ENCODE results near the gene TALDO1.
A peak's percentile ranks its signal among the peaks of the same experiment; 100 is the strongest.

The TALDO1 gene

DNA sequence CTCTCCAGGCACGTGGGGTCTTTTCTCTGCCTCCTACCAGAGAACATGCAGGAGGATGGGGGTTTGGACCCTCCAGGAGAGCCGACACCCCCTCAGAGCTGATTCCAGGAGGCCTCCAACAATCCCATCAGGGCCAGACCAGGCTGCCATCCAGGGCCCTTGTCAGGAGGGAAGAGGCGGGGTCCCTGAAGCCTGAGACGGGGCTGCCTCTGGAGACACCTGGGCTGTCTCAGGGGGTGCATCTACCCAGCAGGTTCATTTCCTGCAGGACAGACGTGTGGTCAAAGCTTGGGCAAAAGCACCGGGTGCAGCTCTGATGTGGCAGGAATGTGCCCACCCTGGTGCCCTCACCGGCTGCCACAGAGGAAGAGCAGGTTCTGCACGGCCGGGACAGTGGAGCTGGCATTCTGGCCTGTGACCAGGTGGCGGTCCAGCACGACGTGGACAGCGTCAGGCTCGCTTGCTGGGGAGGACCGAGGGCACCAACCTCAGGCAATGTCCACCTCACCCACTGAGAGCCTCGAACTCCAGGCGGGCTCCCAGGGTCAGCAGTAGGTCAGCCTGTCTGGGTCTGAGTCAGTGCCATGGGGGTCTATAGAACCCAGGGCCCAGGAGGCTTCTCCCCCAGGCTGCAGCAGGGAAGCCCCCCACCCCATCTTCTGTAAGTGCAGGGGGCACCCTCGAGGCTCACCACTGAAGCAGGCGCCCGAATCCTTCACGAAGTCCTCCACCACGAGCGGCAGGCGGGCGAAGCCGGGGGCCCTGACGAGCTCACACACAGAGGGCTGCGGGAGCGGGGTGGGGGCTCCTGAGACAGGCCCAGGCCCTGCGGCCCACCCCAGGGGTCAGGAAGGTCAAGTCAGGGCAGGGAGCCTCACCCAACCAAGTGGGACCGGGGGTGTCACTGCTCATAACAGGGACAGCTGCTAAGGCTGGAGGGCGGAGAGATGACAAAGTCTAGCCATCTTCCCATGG is 23.7 kb downstream of the TALDO1 start:
- DNase-seq: no peak

GRCh38 chr11:771617-772204 is 24.4 kb downstream of the TALDO1 start:
- no peak for DNase-seq

- no peak for DNase-seq
Measured at GRCh38 chr11:772429-773390, 25.4 kb downstream of the TALDO1 start.

DNA sequence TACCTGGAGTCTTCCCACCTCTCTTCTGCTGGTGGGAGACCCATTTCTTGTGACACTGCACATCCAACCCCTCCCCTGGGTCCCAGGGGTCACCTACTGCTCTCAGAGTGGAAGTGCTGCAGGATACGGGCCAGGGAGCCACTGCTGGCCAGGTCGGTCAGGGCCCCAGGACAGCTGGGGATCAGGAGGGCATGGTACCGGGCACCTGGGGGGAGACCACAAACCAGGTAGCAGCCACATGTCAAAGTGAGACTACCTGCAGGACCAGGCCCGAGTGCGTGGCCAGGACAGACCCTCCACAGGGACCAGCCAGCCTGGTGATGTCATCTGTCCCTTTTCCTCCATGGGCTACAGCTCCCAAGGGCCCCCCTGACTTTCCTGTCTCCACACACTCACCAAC is 26.2 kb downstream of the TALDO1 start:
- no peak for DNase-seq

GRCh38 chr11:773830-774229 is 26.6 kb downstream of the TALDO1 start:
- no peak for DNase-seq

GRCh38 chr11:774873-775592 is 27.8 kb downstream of the TALDO1 start:
- no peak for DNase-seq

GRCh38 chr11:776263-776560 is 28.9 kb downstream of the TALDO1 start:
- DNase-seq: no peak

DNA sequence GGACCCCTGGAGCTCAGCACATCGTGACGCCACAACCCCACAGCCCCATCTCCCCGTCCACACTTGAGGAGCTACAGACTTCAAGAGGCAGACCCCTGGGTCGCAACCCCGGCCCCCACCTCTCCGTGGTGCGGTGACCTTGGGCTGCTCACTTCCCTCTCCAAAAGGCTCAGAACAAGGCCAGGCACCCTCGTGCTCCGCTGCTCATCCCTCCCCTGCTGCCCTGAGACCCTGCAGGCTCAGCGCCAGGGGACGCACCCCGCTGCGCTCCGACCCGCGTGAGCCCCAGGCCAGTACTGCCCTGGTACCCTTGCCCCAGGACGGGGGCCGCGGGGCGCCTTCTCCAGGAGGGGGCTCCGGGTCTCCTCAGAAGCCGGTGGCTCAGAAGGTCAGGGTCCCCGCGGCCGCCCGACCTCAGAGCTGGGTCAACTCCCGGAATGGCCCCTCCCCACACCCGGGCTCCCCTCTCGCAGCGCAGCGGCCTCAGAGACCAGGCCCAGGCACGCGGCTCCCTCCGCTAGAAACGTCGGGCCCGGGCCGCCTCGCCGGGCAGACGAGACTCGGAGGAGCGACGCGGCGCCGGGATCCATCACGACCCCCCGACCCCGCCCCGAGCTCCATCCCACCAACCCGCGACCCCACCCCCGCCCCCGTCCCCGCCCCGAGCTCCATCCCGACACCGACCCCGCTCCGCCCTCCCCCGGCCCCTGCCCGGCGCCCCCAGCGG is 29.5 kb downstream of the TALDO1 start:
- DNase-seq: peak; percentile 49

DNA sequence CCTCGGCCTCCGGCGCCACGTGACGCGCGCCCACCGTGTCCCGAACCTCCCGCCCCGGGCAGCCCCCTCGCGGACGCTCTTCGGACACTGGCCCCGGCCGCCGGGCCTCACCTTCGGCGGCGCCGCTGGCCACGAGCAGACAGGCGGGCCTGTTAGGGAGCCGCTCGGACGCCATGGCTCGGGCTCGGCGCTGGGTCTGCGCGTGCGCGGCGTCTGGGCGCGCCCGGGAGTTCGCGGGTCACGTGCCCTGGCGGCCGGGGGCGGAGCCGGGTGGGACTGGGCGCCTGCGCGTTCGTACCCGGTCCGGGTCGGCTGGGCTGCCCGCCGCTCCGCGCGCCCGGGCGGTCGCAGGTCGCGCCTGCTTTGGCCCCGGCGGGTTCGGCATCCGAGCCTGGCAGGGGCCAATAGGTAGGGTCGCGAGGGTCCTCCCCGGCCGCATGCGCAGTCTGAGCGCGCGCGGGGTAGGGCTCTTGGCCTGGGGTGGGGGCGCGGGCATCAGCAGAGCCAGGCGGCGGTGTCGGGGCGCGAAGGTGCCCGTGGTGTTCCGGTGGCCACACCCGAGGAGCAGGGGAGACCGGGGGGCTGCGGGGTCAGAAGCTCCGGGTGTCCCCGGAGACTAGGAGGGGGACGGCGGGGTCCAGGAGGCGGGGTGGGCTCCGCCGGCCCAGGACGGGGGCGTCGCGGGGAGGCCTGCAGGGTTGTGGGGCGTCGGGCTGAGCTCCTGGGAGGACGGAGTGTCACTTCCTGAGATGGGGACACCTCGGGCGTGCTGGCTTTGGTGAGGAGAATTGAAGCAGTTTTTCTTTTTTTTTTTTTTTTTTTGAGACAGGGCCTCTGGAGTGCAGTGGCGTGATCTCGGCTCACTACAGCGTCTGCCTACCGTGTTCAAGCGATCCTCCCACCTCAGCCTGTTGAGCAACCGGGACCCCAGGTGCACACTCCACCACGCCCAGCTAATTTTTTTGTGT is 30.3 kb downstream of the TALDO1 start, which contains the start of gene GATD1:
GATD1 (minus strand) TSS at position 200 of the 968 bp plus-strand sequence; CDS start at position 175, 25 bp downstream.
- peak; percentile 92 for DNase-seq

DNA sequence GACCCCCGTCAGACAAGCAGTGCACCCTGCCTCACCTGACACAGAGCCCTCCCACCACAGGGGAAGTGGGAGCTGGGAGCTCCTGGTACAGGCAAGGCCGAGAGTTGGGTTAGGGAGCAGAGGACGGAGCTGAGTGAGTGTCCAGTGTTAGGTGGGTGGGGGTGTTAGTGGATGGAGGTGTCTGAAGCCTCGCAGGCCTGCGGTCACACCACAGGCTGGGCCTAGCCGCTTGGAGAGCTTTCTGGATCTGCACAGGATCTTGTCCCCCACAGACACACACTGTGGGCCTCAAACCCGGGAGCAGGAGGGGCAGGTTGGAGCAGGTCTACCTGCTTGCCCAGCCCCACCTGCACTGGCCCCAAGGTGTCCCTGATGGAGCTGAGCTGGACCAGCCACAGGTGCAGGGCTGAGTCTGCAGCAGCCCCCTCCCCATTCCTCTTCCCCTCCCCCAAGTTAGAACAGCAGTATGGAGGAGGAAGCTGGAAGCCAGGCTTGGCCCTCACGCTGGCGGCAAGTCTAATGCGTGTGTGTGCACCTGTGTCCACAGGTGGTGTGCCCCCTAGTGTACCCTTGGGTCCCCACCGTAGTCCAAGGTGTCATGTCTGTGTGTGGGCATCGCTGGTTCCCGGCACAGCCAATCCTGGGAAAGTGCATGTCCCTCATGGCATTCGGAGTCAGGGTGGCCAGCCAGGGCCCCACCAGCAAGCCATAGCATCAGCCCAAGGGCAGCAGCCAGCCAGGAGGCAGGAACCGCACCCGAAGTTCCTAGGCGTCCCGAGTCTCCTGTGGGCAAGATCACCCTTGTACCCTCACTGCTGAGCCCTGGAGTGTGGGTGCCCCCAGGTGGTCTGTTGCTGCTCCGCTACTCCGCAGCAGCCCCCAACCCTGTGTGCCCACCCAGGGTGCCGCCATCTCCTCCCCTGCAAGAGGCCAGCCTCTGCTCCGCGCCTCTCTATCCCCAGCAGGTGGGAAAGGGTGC is 32.0 kb downstream of the TALDO1 start:
- DNase-seq: no peak

DNA sequence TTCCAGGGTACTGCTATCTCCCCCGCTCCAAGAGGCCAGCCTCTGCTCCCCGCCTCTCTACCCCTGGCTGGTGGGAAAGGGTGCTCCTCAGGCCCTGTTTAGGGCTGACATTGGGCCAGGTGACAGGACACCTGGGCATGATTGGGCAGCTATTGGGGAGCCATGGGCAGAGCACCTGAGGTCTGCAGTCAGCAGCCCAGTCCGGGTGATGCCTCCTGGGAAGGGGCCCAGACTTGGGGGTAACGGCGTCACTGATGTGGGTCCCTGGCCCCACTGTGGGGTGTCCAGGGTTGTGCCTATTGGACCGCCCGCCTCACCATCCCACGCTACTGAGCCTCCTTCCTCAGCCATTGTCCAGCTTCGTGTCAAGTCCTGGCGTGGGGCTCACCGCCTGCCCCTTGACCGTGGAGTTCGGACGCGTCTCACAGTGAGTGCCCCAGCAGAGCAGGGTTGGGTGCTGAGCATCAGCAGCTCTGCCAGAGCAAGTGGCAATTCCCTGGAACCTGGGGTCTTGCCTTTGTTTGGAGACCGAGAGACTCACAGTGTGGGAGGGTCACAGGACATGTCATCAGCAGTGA is 32.8 kb downstream of the TALDO1 start:
- DNase-seq: no peak

DNA sequence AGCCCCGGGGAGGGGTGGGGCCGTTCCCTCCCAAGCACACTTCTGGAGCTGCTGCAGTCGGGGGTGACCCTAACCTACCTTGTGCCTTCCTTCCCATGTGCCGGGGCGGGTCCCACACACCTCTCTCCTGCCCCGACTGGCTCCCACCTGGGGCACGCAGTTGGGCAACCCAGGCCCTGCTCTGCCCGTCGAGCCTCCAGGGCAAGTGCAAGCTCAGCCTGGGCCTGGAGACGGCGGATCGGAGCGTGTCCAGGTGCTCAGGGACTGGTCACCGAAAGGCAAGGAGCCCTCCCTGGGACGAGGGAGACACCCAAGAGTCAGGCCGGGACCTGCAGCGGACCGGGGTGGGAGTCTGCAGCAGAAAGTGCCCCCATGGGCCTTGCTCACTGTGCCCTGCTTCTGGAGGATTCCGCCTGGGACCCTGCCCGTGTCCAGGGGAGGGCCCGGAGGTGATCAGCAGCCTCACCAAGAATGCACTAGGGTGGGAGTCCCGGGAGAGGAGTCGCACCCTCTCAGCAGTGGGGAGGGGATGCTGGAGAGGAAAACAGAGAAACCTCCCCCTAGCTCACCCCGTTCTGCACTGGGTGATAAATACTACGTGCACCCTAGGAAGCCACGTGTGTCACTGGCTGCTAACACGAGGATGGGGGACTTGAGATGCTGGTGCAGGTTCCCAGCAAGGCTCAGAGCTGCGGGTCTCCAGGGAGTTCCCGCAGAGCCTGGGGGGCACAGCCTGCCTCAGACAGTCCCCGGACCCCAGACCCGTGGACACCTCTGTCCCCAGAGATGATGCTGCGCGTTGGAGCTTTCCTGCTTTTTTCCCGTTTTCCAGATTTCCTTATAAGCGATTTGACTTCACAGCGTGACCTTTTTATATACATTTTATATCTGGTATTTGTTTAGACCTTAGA is 35.3 kb downstream of the TALDO1 start:
- no peak for DNase-seq

GRCh38 chr11:783581-784015 is 36.3 kb downstream of the TALDO1 start:
- DNase-seq: no peak

GRCh38 chr11:786235-787083 is 39.2 kb downstream of the TALDO1 start:
- DNase-seq: no peak

DNA sequence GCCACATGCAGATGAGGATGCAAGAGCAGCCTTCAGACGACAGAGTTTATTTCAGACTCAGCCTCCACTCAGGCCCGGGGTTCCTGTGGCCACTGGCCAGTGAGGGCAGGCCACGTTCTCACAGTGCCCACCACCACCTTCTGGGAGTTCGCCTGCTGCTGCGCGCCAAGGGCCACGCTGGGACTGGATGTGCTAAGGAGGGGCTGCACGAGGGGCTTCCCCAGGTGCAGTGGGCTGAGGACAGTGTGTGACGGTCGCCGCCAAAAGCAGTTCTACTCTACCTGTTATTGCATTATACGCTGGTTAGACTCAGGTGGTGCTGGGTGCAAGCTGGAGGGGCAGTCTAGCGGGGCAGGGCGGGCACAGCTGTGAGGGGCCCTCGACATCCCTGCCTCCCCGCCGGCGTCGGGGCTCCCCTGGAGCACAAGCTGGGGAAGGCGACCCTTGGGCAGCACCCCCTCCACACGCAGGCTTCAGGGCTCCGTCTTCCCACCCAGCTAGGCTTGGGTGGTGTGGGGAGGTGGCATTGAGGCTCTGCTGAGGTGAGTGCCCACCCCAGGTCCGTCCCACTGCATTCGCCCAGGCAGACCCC is 39.9 kb downstream of the TALDO1 start:
- DNase-seq: no peak

DNA sequence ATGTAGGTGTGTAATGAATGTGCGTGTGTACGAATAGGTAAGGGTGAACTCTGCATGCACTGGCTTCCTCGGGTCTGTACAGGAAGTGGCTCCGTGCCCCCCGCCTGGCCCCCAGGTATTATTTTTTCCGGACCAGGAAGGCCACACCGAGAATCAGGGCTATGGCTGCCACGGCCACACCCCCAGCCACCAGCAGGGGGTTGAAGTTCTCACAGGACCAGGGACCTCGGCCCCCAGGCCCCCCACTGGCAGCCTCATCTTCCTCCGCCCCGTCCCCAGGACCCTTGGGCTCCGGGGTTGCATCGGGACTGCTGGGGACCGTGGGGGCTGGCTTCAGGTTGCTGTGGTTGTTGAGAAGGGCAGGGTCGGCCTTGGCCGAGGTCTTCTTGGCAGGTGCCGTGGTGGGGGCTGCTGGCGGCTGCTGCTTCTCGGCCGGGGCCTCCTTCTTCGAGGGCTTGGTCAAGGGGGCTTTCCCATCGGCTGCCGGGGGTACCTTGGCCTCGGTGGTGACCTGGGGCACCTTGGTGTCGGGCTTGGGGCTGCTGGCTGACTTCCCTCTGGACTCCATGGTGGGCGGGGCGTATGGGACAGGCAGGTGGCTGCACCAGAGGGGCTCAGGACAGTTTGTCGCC is 40.9 kb downstream of the TALDO1 start:
- DNase-seq: no peak

All from RPMI8226 (cell line).